ENCODE measurements around the gene TAF4.

The TAF4 gene

DNA sequence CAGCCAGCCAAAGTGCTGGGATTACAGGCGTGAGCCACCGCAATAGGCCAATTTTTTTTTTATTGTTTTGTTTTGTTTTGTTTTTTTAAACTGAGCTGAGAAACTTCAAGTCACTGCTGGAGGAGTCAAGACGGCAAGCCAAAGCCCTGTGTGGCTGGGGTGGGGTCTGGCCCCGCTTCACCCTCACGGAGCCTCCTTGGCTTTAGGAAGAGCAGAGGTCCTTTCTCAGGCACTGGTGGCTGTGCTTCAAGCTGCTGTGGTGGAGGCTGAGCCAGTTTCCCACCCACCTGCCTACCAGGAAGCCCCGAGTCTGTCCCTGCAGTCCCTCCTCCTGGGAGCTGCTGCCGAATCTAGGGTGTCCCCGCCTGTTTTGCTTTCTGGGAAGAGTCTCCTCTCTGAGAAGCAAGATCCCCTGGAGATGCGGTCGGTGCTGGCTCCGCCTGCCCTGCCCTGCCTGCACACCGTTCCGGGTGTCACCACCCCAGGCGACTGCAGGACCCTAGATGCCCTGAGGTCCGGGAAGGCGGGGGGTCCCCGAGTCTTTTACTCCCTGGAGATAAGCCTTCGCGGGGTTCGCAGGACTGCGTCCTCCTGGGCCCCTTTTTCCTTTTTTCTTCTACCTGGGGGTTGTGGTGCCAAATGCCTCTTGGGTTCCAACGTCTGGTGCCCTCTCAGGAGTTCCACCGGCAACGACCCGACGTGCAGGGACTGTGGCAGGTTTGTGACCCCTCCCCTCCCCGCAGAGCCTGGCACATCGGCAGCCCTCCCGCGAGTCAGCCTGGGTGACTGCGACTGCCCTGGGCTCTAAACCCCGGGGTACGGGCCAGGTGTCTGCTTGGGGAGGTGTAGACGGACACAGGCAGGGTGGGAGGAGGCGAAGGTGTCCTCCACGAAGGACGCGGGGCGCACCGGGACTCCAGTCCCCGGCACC is 100.7 kb downstream of the TAF4 start:
- Histone ChIP-seq H3K4me1 (ENCODE audit: control insufficient read depth, insufficient read depth, low read length) (no peaks in the 10 kb centered on the region), H3K4me3 (ENCODE audit: low read length) (no peak overlapping the region), H3K27me3 (ENCODE audit: control insufficient read depth, insufficient read depth, low read length) (peaks cover 18% of the 10 kb centered on the region), H3K36me3 (ENCODE audit: control insufficient read depth, insufficient read depth, low read length) (no peaks in the 10 kb centered on the region), H3K9ac (ENCODE audit: low read length) (no peak overlapping the region), H3K9me3 (ENCODE audit: control insufficient read depth, low read length) (no peaks in the 10 kb centered on the region)

DNA sequence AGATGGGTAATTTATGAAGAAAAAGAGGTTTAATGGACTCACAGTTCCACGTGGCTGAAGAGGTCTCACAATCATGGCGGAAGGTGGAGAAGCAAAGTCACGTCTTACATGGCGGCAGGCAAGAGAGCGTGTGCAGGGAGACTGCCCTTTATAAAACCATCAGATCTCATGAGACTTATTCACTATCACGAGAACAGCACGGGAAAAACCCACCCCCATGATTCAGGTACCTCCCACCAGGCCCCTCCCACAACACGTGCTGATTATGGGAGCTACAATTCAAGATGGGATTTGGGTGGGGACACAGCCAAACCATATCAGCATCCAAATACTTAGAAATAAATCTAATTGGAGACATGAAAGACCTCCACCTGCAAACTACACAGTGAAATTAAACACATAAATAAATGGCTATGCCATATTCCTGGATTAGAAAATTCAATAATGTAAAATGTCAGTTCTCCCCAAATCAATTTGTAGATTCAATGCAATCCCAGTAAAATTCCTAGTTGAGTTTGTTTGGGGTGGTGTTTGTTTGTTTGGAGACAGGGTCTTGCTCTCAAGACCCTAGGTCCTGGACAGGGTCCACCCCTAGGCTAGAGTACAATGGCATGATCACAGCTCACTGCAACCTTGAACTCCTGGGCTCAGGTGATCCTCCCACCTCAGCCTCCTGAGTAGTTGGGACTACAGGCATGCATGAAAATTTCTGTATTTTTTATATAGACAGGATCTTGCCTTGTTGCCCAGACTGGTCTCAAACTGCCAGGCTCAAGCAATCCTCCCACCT is 101.6 kb downstream of the TAF4 start:
- Histone ChIP-seq H3K27me3 (ENCODE audit: control insufficient read depth, insufficient read depth, low read length) (peaks cover 18% of the 10 kb centered on the region), H3K9ac (ENCODE audit: low read length) (no peak overlapping the region), H3K4me1 (ENCODE audit: control insufficient read depth, insufficient read depth, low read length) (no peaks in the 10 kb centered on the region), H3K4me3 (ENCODE audit: low read length) (no peak overlapping the region), H3K9me3 (ENCODE audit: control insufficient read depth, low read length) (no peaks in the 10 kb centered on the region), H3K36me3 (ENCODE audit: control insufficient read depth, insufficient read depth, low read length) (no peaks in the 10 kb centered on the region)

DNA sequence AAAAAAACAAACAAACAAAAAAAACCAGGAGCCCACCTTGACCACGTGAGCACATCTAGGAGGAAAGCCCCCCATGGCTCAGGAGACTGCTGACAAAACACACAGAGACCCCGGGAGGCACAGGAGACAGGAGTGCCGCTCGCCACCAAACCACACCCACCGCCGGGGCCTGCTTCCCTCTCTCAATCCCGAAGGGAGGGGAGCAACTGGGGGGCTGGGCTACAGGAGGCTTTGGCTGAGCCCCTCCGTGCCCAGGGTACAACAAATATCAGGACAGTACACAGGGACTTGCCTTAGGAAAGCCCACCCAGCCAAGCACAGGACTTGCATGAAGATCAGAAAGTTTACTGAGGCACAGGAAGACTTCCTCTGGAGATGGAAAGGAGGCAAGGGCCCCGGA is 102.5 kb downstream of the TAF4 start:
- H3K9ac ChIP-seq (ENCODE audit: low read length) = no peak overlapping the region
- H3K4me3 ChIP-seq (ENCODE audit: low read length) = no peak overlapping the region
- peaks cover 18% of the 10 kb centered on the region for H3K27me3 ChIP-seq (ENCODE audit: control insufficient read depth, insufficient read depth, low read length)
- no peaks in the 10 kb centered on the region for H3K36me3 ChIP-seq (ENCODE audit: control insufficient read depth, insufficient read depth, low read length)
- no peaks in the 10 kb centered on the region for H3K4me1 ChIP-seq (ENCODE audit: control insufficient read depth, insufficient read depth, low read length)
- no peaks in the 10 kb centered on the region for H3K9me3 ChIP-seq (ENCODE audit: control insufficient read depth, low read length)

GRCh38 chr20:61960836-61961235 is 104.8 kb downstream of the TAF4 start:
- Histone ChIP-seq H3K9me3 (ENCODE audit: control insufficient read depth, low read length) (no peaks in the 10 kb centered on the region), H3K4me3 (ENCODE audit: low read length) (no peak overlapping the region), H3K9ac (ENCODE audit: low read length) (no peak overlapping the region), H3K36me3 (ENCODE audit: control insufficient read depth, insufficient read depth, low read length) (no peaks in the 10 kb centered on the region), H3K27me3 (ENCODE audit: control insufficient read depth, insufficient read depth, low read length) (peaks cover 9% of the 10 kb centered on the region), H3K4me1 (ENCODE audit: control insufficient read depth, insufficient read depth, low read length) (no peaks in the 10 kb centered on the region)

GRCh38 chr20:61958773-61959700 is 106.6 kb downstream of the TAF4 start:
- no peaks in the 10 kb centered on the region for H3K36me3 ChIP-seq (ENCODE audit: control insufficient read depth, insufficient read depth, low read length)

DNA sequence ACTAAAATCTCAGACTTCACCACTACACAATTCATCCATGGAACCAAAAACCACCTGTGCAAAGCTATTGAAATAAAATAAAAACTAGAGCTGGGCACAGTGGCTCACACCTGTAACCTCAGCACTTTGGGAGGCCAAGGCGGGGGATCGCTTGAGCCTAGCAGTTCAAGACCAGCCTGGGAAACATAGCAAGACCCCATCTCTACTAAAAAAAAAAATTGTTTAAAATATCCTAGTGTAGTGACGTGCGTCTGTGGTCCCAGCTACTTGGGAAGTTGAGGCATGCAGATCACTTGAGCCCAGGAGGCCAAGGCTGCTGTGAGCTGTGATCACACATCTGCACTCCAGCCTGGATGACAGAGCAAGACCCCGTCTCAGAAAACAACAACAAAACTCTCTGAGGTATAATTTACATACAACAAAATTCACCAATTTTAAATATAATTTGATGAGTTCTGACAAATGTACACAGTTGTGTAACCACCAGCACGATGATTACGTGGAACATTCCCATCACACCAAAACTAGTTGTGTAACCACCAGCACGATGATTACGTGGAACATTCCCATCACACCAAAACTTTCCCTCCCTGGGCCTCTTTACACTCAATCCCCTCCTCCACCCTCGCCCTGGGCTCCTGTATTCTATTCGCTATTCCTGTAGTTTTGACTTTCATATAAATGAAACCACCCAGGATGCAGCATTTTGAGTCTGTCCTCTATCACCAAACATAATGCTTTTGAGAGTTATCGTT is 107.5 kb downstream of the TAF4 start:
- Histone ChIP-seq H3K36me3 (ENCODE audit: control insufficient read depth, insufficient read depth, low read length) (no peaks in the 10 kb centered on the region), H3K9me3 (ENCODE audit: control insufficient read depth, low read length) (no peaks in the 10 kb centered on the region), H3K4me3 (ENCODE audit: low read length) (no peak overlapping the region), H3K27me3 (ENCODE audit: control insufficient read depth, insufficient read depth, low read length) (no peaks in the 10 kb centered on the region), H3K4me1 (ENCODE audit: control insufficient read depth, insufficient read depth, low read length) (no peaks in the 10 kb centered on the region), H3K9ac (ENCODE audit: low read length) (no peak overlapping the region)

More at GRCh38 chr20:61958773-61959700, 106.6 kb downstream of the TAF4 start:
- Histone ChIP-seq H3K27me3 (ENCODE audit: control insufficient read depth, insufficient read depth, low read length) (no peaks in the 10 kb centered on the region), H3K4me1 (ENCODE audit: control insufficient read depth, insufficient read depth, low read length) (no peaks in the 10 kb centered on the region), H3K9ac (ENCODE audit: low read length) (no peak overlapping the region), H3K4me3 (ENCODE audit: low read length) (no peak overlapping the region), H3K9me3 (ENCODE audit: control insufficient read depth, low read length) (no peaks in the 10 kb centered on the region)

DNA sequence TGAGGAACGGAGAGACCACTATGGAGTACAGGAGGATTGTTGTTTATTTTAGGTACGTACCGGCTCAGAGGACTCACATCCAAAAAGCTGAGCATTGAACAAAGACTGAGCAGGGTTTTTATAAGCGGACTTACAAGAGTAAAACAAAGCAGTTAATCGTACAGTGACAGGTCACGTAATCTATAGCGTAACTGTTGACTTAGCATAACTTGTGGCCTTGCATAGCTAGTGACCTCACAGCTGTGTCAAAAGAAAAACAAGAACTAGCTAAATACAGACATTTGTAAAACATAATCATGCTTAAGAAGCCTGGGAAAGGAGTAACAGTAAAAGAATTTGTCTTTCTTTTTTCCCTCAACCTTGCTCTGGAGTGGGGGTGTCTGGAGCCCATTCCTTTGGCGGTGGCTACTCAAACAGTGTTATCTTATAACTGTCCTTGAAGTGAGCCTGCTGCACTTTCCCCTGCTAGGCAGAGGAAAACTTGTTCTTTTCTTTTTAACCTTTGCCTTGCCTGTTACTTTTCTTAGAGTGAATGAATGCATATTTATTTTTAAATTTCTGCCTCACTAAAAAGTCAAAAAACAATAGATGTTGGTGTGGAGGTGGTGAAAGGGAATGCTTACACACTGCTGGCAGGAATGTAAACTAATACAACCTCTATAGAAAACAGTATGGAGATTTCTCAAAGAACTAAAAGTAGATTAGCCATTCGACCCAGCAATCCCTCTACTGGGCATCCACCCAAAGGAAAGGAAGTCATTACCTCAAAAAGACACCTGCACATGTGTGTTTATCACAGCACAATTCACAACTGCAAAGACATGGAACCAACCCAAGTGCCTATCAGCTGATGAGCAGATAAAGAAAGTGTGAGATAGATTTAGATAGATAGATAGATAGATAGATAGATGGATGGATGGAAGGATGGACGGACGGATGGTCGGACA is 109.0 kb downstream of the TAF4 start:
- Histone ChIP-seq H3K9me3 (ENCODE audit: control insufficient read depth, low read length) (no peaks in the 10 kb centered on the region), H3K4me3 (ENCODE audit: low read length) (no peak overlapping the region), H3K9ac (ENCODE audit: low read length) (no peak overlapping the region), H3K27me3 (ENCODE audit: control insufficient read depth, insufficient read depth, low read length) (no peaks in the 10 kb centered on the region), H3K36me3 (ENCODE audit: control insufficient read depth, insufficient read depth, low read length) (no peaks in the 10 kb centered on the region), H3K4me1 (ENCODE audit: control insufficient read depth, insufficient read depth, low read length) (no peaks in the 10 kb centered on the region)

- no peaks in the 10 kb centered on the region for H3K36me3 ChIP-seq (ENCODE audit: control insufficient read depth, insufficient read depth, low read length)
- H3K9me3 ChIP-seq (ENCODE audit: control insufficient read depth, low read length) = no peaks in the 10 kb centered on the region
- no peaks in the 10 kb centered on the region for H3K27me3 ChIP-seq (ENCODE audit: control insufficient read depth, insufficient read depth, low read length)
- no peaks in the 10 kb centered on the region for H3K4me1 ChIP-seq (ENCODE audit: control insufficient read depth, insufficient read depth, low read length)
- no peak overlapping the region for H3K9ac ChIP-seq (ENCODE audit: low read length)
- H3K4me3 ChIP-seq (ENCODE audit: low read length) = no peak overlapping the region
Measured at GRCh38 chr20:61955668-61956395, 109.8 kb downstream of the TAF4 start.

- H3K27me3 ChIP-seq (ENCODE audit: control insufficient read depth, insufficient read depth, low read length) = no peaks in the 10 kb centered on the region
- H3K4me1 ChIP-seq (ENCODE audit: control insufficient read depth, insufficient read depth, low read length) = no peaks in the 10 kb centered on the region
- H3K9ac ChIP-seq (ENCODE audit: low read length) = no peak overlapping the region
Measured at GRCh38 chr20:61954276-61955021, 111.2 kb downstream of the TAF4 start.

More at GRCh38 chr20:61954276-61955021, 111.2 kb downstream of the TAF4 start:
- Histone ChIP-seq H3K4me3 (ENCODE audit: low read length) (no peak overlapping the region), H3K36me3 (ENCODE audit: control insufficient read depth, insufficient read depth, low read length) (no peaks in the 10 kb centered on the region), H3K9me3 (ENCODE audit: control insufficient read depth, low read length) (no peaks in the 10 kb centered on the region)
